ENCODE results near the gene ITIH4.

DNA sequence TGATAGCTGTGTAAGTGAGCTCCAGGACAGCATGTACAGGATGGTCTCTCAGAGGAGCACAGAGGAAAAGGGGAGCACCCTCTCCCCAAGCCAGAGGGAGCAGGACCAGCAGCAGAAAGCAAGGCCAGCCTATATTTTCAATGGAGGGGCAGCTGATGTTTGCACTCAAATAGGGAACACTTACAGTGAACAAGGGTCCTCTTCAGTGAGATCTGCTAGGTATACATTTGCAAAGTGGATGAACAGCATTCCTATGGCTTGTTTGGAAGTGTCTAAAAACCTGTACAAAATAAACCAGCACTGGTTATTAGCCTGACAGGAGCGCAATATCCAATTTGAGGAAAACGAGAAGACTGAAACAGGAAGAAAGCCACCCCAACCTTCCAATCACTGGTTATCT is 21.9 kb upstream of the ITIH4 start:
- TF ChIP-seq GATA2 (IDR thresholded peaks at IDR 0.05; ENCODE audit: low read depth, low read length), result no peak
- TF ChIP-seq GATA3 (IDR thresholded peaks at IDR 0.05; ENCODE audit: low read depth, low read length), result no peak

All from SH-SY5Y (cell line).